ENCODE measurements around the gene CD300LB.
"Not testable (repeated sequence)": the region's sequence is repeated elsewhere in the genome, so short reads cannot be mapped to it uniquely, and the experiment has no call there.

CD300LB gene

DNA sequence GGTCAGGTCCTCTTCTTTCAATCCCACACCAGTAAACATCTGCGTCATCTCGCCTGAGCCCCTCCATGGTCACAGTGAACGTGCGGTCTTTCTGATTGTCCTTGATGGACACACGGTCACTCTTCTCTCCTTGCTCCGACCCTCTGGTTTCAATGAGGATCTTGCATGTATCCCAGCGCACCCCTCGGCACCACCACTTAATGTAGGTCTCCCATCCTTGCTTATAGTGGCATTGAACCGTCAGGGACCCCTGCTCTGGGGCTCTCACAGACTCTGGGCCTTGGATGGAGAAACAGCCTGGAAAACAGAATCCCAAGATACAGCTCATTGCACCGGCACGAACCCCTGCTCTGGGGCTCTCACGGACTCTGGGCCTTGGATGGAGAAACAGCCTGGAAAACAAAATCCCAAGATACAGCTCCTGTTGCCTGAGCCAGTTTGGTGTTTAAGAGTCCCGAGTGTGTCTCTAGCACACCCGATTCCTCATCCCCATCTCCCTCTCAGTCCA lies 5.4 kb downstream of the CD300LB start:
- DNase-seq (ENCODE audit: low read depth), result no peak

DNA sequence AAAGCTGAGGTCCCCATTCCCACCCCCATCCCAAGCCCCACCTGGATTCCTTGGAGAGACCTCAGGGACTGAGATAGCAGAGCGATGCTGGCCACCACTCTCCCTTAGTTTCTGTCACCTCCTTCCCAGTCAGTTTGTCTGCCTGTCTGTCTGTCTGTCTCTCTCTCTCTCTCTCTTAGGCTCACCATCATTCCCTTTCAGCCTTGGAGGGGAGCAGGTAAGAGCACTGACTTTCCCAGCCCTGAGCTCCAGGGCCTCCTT lies 5.9 kb downstream of the CD300LB start:
- DNase-seq (ENCODE audit: low read depth), result no peak

DNA sequence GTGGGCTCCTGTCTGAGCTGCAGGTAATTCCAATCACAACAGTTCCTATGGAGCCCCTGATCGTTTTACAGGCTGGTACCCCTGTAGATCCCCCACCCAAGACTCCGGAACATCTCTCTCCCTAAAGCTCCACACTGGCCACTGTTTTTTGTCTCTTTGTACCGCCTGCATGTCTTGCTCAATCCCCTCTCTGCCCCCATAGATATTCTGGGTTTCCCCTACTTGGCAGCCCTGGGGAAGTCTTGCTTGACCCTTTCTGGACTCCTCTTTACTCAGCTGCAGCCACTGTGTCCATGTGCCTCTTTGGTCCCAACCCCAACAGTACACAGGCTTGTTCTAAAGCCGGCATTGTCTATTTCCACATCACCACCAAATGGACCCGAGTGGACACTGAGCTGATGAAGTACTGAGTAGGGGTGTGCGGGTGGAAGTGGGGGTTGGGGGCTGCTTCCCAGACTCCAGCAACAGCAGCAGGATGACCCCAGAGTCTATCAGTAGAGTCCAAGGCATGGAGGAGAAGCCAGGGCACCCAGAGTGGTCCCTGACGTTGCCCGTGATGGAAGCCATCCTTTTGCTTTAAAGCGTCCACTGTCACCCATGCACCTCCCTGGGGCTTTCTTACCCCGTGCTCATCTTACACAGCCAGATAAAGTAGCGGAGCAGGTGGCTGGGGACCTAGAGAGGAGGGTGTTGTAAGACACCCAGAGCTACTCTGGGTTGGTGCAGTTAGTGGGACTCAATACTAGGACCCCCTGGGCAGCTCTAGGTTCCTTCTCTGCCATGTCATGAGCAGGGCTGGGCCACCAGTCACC lies 6.4 kb downstream of the CD300LB start:
- DNase-seq (ENCODE audit: low read depth), result no peak

DNA sequence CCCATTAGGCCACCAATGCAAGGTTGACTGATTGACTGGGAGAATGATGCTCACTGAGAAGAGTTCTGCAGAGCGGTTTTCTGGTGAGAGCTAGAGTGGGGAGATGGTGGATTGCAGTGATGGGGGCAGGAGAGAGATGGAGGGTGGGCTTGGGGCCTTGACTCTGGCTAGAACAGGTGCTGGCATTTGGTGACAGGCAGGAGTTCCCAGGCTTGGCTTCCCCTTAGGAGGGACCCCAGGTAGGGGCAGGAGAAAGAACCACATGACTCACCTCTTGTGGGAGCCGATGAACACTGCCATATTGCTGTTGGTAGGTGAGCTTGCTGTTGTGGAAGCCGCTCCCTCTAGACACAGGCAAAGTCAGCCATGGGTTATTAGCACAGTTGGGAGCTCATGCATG lies 8.0 kb downstream of the CD300LB start:
- no peak for DNase-seq (ENCODE audit: low read depth)

DNA sequence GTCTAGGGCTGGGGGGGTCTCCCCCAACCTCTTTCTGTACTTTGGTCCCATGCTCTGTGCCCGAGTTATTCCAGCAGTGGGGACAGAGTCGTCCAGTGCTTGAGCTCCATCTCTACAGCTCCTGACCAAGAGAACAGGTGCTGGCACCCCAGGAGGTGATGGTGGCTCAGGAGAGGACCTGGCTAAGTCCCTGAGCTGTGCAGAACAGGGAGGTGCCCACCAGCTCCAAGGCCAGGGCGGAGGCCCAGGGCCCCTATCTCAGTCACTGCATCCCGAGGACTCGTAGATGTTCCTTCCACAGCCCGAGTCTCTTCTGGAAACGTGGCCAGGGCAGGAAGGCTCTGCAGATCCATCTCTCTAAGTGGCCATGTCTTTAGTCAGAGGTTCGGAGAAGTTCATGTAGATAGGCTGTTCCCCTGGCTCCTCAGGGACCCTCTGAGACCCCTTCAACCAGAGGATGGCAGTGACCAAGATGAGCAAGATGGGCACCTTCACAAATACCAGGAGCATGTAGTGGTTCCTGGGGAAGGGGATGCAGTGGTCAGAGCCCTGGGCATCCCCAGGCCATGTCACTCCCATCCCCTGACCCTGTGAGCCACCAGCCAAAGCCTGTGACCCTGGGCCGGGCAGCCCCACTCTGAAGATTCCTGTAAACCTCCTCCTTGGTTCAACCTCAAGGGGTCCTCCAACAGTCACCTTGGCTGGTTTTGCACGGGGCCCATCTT lies 8.7 kb downstream of the CD300LB start:
- DNase-seq (ENCODE audit: low read depth), result no peak

DNA sequence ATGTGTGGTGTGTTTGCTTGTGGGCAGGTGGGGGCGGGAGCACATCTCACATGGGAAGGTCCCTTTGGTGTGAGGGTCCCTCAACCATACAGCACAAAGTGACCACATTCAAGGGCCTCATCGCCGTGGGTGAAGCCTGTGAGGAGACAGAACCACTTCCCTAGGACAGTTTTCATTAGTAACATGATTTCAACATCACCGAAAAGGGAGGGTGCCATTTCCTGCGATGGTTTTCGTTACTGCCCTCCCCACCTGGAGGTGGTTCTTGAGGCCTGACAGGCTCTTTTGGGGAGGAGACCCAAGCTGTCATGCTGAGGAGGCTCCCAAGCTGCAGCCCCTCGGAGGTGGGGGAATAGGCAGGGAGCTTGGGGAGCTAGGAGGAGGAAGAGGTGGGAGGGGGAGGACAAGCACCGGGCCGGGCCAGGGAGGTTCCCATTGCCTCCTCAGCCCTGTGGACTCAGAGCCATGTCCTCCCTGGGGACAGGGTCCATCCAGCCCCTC lies 9.5 kb downstream of the CD300LB start:
- no peak for DNase-seq (ENCODE audit: low read depth)

DNA sequence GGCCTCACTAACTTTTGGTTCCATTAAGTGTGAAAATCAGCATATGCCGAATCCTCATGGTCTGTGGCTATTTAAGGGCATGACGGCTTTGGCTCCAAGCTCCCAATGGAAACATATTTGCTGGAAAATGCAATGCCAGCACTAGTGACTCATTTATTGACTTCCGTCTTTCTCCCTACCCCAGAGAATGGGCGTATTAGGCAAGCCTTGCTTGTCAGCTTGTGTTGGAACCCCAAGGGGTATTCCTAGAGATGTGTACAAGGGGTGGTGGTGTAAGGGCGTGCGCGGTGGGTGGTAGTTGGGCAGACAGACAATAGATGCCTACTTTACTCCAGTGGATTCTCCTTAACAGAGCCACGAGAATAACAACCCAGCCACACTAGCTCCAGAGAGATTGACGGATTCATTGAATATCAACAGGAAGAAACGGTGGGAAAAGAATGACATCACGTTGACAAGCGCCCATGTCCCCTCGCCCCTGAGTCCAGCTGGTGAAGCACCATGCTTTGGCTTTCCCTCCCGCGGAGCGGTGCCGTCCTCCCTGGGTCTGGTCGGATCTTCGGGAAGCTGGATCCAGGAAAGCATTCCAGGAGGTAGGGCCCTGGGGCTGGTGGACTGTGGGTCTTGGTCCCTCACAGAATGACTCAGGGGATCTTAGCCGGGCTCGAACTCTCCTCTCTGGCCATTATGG lies 10.3 kb downstream of the CD300LB start:
- no peak for DNase-seq (ENCODE audit: low read depth)

DNA sequence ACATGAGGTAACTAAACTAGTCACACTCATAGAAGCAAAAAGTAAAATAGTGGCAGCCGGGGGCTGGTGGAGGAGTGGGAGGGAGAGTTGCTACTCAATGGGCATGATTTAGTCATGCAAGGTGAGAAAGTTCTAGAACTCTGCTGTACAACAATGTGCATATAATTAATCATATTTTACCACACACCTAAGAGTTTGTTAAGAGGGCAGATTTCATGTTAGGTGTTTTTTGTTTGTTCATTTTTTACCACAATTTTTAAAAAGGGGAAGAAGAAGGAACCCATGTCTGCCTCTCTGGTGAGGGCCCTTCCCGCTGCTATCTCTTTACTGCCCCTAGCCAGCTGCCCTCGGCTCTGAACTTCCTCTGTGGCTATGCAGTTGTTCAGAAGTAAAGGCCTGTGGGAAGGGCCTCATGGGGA lies 11.2 kb downstream of the CD300LB start:
- no peak for DNase-seq (ENCODE audit: low read depth)

DNA sequence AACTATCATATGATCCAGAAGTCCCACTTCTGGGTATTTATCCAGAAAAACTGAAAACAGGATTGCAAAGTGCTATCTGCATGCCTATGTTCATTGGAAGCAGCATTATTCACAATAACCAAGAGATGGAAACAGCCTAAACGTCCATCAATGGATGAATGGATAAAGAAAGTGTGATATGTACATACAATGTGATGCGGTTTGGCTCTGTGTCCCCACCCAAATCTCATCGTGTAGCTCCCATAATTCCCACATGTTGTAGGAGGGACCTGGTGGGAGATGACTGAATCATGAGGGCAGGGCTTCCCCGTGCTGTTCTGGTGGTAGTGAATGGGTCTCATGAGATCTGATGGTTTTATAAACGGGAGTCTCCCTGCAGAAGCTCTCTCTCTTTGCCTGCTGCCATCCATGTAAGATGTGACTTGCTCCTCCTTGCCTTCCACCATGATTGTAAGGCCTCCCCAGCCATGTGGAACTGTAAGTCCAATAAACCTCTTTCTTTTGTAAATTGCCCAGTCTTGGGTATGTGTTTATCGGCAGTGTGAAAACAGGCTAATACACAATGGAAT lies 12.8 kb downstream of the CD300LB start:
- DNase-seq (ENCODE audit: low read depth), result not testable (repeated sequence)

DNA sequence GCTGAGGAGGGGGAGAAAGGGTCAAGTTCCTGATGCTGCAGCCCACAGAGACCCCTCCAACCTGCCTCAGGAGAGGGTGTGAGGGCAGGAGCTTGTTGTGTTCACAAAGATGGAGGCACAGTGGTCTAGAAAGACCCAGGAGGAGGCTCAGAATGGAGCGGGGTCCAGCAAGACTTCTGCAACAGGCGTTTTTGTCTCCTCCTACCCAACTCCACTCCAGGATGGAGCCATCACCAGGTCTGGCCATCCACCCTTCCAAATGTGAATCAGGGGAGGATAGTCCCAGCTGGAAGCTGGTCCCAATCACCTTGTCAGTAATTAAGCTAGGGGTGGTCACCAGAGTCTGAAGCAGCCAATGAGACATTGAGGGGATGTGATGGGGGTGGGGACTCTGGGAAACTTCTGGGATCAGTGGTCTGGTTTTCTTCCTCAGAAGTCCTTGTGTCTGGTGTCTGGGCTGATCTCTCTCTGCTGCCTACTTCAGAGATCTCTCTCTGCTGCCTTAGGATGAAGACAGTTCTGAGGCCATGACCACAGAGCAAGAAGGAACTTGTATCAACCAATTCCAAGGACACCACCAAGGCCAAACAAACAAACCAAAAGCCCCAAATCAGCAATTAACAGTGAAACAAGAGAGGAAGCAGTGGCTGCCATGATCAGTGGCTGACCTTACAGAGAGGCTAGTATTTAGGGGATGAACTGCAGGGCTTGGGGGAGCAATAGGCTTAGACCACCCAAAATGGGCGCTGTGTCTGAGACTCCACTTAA lies 14.5 kb downstream of the CD300LB start:
- DNase-seq (ENCODE audit: low read depth), result no peak

DNA sequence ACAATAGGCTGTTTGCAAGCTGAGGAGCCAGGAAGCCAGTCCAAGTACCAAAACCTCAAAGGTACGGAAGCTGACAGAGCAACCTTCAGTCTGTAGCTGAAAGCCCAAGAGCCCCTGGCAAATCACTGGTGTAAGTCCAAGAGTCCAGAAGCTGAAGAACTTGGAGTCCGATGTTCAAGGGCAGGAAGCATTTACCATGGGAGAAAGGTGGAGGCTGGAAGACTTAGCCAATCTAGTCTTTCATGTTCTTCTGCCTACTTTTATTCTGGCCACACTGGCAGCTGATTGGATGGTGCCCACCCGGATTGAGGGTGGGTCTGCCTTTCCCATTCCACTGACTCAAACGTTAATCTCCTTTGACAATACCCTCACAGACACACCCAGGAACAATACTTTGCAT lies 15.3 kb downstream of the CD300LB start:
- no peak for DNase-seq (ENCODE audit: low read depth)

DNA sequence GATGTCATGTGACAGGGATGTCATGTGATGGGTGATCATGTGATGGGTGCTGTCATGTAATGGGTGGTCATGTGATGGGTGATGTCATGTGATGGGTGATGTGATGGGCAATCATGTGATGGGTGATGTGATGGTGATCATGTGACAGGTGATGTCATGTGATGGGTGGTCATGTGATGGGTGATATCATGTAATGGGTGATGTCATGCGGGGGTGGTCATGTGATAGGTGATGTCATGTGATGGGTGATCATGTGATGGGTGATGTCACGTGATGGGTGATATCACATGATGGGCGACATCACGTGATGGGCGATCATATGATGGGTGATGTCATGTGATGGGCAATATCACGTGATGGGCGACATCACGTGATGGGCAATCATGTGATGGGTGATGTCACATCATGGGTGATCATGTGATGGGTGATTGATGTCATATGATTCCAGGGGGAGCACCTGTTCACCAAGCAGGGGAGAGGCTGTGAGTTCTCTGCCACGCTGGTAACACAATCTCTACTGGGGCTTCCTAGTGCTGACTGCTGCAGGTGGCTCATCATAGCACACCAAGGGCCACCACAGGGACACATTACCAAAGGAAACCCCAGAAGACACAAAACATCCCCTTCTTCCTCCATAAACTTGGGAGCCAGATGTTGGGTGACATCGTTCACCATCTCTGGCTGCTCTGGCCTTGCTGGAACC lies 16.5 kb downstream of the CD300LB start:
- no peak for DNase-seq (ENCODE audit: low read depth)

DNA sequence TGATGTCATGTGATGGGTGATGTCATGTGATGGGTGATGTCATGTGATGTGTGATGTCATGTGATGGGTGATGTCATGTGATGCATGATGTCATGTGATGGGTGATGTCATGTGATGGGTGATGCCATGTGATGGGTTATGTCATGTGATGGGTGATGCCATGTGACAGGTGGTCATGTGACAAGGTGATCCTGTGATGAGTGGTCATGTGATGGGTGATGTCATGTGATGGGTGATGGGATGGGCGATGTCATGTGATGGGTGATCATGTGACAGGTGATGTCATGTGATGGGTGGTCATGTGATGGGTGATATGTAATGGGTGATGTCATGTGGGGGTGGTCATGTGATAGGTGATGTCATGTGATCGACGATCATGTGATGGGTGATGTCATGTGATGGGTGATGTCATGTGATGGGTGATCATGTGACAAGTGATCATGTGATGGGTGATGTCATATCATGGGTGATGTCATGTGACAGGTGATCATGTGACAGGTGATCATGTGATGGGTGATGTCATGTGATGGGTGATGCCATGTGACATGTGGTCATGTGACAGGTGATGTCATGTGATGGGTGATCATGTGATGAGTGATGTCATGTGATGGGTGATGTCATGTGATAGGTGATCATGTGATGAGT lies 17.2 kb downstream of the CD300LB start:
- no peak for DNase-seq (ENCODE audit: low read depth)

DNA sequence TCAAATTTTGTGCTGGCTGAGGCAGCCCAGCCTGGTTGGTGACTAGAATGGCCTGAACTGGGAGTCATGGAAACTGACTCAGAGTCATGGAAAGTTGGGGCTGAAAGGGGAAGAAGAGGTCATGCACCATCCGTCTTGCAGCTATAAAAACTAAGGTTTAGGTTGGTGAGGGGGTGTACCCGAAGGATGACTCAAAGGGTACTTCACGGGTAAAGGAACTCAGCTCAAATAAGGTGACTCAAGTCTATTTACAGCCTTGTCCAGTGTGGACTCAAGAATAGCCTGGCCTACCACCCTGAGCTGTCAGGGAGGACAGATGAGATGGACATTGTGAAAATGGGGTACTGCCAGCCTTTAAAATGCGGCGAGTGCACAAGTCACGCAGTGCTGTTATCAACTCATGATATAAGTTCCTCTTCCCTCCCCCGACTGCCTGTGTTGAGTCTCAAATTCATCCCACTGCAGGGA lies 18.6 kb downstream of the CD300LB start:
- no peak for DNase-seq (ENCODE audit: low read depth)

DNA sequence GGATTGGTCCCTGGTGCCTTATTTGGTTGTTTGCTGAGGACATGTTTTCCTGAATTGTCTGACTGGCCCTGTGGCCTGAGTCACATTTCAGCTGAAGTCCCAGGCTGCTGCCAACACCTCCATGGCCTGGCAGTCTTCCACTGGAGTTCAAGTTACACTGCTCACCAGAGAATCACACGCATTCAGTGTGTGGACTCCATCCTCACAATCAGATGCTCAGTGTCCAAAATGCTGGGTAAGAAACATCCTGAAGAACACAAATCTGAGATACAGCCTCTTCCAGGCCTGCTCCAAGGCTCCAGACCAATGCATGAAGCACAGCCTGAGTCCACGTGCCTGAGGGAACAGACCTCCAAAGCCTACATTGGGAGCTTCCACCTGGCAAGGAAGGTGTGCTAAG lies 19.2 kb downstream of the CD300LB start:
- DNase-seq (ENCODE audit: low read depth), result no peak

DNA sequence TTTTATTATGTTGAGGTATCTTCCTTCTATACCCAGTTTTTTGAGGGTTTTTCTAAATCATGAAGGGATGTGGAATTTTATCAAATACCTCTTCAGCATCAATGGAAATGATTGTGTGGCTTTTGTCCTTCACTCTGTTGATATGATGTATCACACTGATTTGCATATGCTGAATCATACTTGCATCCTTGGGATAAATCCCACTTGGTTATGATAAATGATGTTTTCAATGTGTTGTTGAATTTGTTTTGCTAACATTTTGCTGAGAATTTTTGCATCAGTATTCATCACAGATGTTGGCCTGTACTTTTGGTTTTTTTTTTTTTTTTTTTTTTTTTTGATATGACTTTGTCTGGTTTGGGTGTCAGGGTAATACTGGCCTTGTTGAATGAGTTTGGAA lies 23.1 kb downstream of the CD300LB start:
- no peak for DNase-seq (ENCODE audit: low read depth)

DNA sequence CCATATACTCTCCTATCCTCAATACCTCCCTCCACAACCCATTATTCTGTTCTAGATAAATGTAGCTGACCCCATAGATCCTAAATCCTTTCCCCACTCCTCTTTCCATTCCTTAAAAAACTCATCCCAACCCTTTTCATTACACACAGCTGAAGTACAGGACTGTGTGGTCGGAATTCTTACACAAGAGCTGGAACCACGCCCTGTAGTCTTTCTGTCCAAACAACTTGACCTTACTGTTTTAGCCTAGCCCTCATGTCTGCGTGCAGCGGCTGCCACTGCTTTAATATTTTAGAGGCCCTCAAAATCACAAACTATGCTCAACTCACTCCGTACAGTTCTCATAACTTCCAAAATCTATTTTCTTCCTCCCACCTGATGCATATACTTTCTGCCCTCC lies 27.3 kb downstream of the CD300LB start:
- not testable (repeated sequence) for DNase-seq (ENCODE audit: low read depth)

DNA sequence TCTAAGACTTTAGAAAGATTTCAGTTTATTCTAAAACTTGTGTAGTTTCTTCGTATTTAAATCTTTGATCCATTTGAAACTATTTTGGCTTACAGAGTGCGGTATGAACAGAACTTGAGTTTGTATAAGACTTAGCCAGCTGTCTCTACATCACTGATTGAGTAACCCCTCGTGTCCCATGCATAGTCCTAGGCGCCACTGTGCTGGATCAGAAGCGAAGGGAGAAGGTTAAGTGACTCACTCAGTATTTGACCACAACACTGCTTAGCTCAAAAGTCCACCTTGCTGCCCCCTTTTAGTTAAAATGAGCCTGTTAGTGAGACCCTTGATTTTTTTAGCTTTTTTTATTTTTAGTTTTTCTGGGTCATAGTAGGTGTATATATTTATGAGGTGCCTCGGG lies 28.4 kb downstream of the CD300LB start:
- DNase-seq (ENCODE audit: low read depth), result no peak

DNA sequence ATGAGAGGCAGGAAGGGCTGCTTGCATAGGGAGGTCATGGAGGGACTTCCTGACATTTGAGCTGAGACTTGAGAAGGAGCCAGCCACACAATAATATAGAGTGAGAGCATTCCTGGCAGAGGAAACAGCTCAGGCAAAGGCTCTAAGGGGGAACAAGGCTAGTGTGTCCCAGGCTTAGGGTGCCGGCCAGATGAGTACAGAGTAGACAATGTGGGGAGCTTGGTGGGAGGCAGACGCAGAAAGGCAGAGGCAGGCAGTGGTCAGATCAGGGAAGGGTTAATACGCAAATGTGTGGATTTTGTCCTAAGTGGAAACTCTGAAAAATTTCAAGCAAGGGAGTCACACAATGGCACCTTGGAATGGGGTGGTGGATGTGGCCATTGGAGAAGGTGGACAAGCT lies 31.3 kb downstream of the CD300LB start:
- no peak for DNase-seq (ENCODE audit: low read depth)

DNA sequence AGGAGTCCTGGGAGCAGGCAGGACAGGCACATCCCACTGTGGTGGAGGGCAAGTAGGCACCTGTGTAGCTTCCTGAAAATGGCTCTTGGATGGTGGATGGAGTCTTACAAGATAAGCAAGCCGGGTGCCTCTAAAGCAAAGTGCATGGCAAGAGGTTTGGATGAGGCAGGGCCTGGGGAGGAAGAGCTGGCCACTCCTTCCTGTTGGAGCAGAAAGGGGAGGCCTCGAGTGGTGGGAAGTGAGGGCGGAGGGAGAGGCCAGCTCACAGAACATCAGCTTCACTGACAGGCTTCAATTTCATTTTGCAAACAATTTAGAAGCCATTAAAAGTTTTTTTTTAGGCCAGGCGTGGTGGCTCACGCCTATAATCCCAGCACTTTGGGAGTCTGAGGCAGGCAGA lies 33.8 kb downstream of the CD300LB start:
- no peak for DNase-seq (ENCODE audit: low read depth)

Data from stimulated activated CD8-positive, alpha-beta memory T cell treated with anti-CD3 and anti-CD28 coated beads, Interleukin-15, amount 100 ng/mL, for 24 hours (primary cell).